ENCODE data around the gene OLA1.

Gene OLA1

GRCh38 chr2:174180165-174180724 is 68.1 kb downstream of the OLA1 start:
- H3K27me3 ChIP-seq (ENCODE audit: low read depth, low read length), result no peaks in the 10 kb centered on the region
- H3K27ac ChIP-seq (ENCODE audit: low read length), result no peak overlapping the region
- no peak overlapping the region for H3K4me3 ChIP-seq (ENCODE audit: low read depth in 1 of 2, low read length in 2 of 2)
- no peaks in the 10 kb centered on the region for H3K4me1 ChIP-seq (ENCODE audit: control insufficient read depth in 1 of 2, insufficient read depth in 2 of 2, low read length in 2 of 2)
- H3K36me3 ChIP-seq (ENCODE audit: control insufficient read depth in 1 of 2, insufficient read depth in 2 of 2, low read length in 2 of 2), result no peaks in the 10 kb centered on the region
- H3K9me3 ChIP-seq (ENCODE audit: control insufficient read depth in 1 of 2, low read length in 2 of 2), result peaks cover 0 to 4% of the 10 kb centered on the region in 2 donors

GRCh38 chr2:174177316-174177890 is 70.9 kb downstream of the OLA1 start:
- Histone ChIP-seq H3K36me3 (ENCODE audit: control insufficient read depth in 1 of 2, insufficient read depth in 2 of 2, low read length in 2 of 2) (peaks cover 0 to 12% of the 10 kb centered on the region in 2 donors), H3K4me1 (ENCODE audit: control insufficient read depth in 1 of 2, insufficient read depth in 2 of 2, low read length in 2 of 2) (no peaks in the 10 kb centered on the region), H3K9me3 (ENCODE audit: control insufficient read depth in 1 of 2, low read length in 2 of 2) (peaks cover 3 to 12% of the 10 kb centered on the region in 2 donors), H3K27me3 (ENCODE audit: low read depth, low read length) (no peaks in the 10 kb centered on the region), H3K4me3 (ENCODE audit: low read depth in 1 of 2, low read length in 2 of 2) (no peak overlapping the region), H3K27ac (ENCODE audit: low read length) (no peak overlapping the region)

- H3K36me3 ChIP-seq (ENCODE audit: control insufficient read depth in 1 of 2, insufficient read depth in 2 of 2, low read length in 2 of 2), result peaks cover 0 to 16% of the 10 kb centered on the region in 2 donors
- H3K9me3 ChIP-seq (ENCODE audit: control insufficient read depth in 1 of 2, low read length in 2 of 2), result peaks cover 3 to 13% of the 10 kb centered on the region in 2 donors
- H3K4me1 ChIP-seq (ENCODE audit: control insufficient read depth in 1 of 2, insufficient read depth in 2 of 2, low read length in 2 of 2), result no peaks in the 10 kb centered on the region
- H3K4me3 ChIP-seq (ENCODE audit: low read depth in 1 of 2, low read length in 2 of 2), result no peak overlapping the region
- no peak overlapping the region for H3K27ac ChIP-seq (ENCODE audit: low read length)
- H3K27me3 ChIP-seq (ENCODE audit: low read depth, low read length), result no peaks in the 10 kb centered on the region
Measured at GRCh38 chr2:174176898-174177297, 71.4 kb downstream of the OLA1 start.

- no peak overlapping the region for H3K27ac ChIP-seq (ENCODE audit: low read length)
- H3K36me3 ChIP-seq (ENCODE audit: control insufficient read depth in 1 of 2, insufficient read depth in 2 of 2, low read length in 2 of 2), result peaks cover 0 to 16% of the 10 kb centered on the region in 2 donors
- no peak overlapping the region for H3K4me3 ChIP-seq (ENCODE audit: low read depth in 1 of 2, low read length in 2 of 2)
- H3K4me1 ChIP-seq (ENCODE audit: control insufficient read depth in 1 of 2, insufficient read depth in 2 of 2, low read length in 2 of 2), result no peaks in the 10 kb centered on the region
- H3K9me3 ChIP-seq (ENCODE audit: control insufficient read depth in 1 of 2, low read length in 2 of 2), result peaks cover 3 to 19% of the 10 kb centered on the region in 2 donors
- H3K27me3 ChIP-seq (ENCODE audit: low read depth, low read length), result no peaks in the 10 kb centered on the region
Measured at GRCh38 chr2:174174741-174175140, 73.6 kb downstream of the OLA1 start.

GRCh38 chr2:174172802-174173355 is 75.5 kb downstream of the OLA1 start:
- Histone ChIP-seq H3K27me3 (ENCODE audit: low read depth, low read length) (no peaks in the 10 kb centered on the region), H3K36me3 (ENCODE audit: control insufficient read depth in 1 of 2, insufficient read depth in 2 of 2, low read length in 2 of 2) (peaks cover 0 to 16% of the 10 kb centered on the region in 2 donors), H3K4me1 (ENCODE audit: control insufficient read depth in 1 of 2, insufficient read depth in 2 of 2, low read length in 2 of 2) (no peaks in the 10 kb centered on the region), H3K9me3 (ENCODE audit: control insufficient read depth in 1 of 2, low read length in 2 of 2) (peaks cover 3 to 29% of the 10 kb centered on the region in 2 donors), H3K4me3 (ENCODE audit: low read depth in 1 of 2, low read length in 2 of 2) (no peak overlapping the region), H3K27ac (ENCODE audit: low read length) (no peak overlapping the region)

GRCh38 chr2:174171686-174172445 is 76.5 kb downstream of the OLA1 start:
- H3K4me3 ChIP-seq (ENCODE audit: low read depth in 1 of 2, low read length in 2 of 2), result no peak overlapping the region
- H3K36me3 ChIP-seq (ENCODE audit: control insufficient read depth in 1 of 2, insufficient read depth in 2 of 2, low read length in 2 of 2), result peaks cover 0 to 16% of the 10 kb centered on the region in 2 donors
- no peaks in the 10 kb centered on the region for H3K4me1 ChIP-seq (ENCODE audit: control insufficient read depth in 1 of 2, insufficient read depth in 2 of 2, low read length in 2 of 2)
- H3K27me3 ChIP-seq (ENCODE audit: low read depth, low read length), result no peaks in the 10 kb centered on the region
- H3K27ac ChIP-seq (ENCODE audit: low read length), result no peak overlapping the region
- peaks cover 3 to 29% of the 10 kb centered on the region in 2 donors for H3K9me3 ChIP-seq (ENCODE audit: control insufficient read depth in 1 of 2, low read length in 2 of 2)

DNA sequence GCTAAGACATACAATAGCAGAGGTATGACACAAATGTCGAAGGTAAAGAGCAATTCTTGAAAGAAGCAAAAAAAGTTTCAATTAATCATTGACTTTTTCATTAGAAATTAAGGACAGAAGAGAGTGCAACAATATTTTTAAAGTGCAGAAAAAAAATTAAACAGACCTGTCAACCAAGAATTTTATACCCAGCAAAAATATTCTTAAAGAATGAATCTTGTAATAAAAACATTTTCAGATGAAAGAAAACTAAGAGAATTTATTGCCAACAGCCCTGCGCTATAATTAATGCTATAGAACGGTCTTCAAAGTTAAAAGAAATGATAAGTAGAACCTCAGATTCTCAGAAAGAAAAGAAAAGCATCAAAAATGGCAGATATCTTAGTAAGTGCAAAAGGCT is 79.0 kb downstream of the OLA1 start:
- H3K27ac ChIP-seq (ENCODE audit: low read length), result no peak overlapping the region
- H3K9me3 ChIP-seq (ENCODE audit: control insufficient read depth in 1 of 2, low read length in 2 of 2), result peaks cover 3 to 24% of the 10 kb centered on the region in 2 donors

DNA sequence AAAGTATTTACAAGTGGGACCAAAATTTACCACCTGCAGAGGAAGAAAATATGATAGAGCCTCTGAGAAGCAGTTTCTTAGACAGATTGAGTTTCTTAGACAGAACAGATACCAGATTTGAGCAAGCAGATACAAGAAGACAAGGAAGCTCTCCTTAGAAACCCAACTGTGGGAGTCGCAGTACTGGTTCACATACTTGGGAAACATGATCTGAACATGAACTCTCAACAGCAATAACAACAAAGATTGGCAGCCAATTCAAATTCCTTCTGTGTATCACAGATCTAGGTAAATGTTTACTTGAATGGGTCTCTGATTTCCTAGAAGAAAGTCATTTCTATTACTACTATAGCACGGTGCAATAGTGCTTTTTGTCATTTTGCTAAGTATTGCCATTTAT is 82.1 kb downstream of the OLA1 start:
- H3K9me3 ChIP-seq (ENCODE audit: control insufficient read depth in 1 of 2, low read length in 2 of 2), result peaks cover 0 to 16% of the 10 kb centered on the region in 2 donors
- no peak overlapping the region for H3K27ac ChIP-seq (ENCODE audit: low read length)
- H3K4me1 ChIP-seq (ENCODE audit: control insufficient read depth in 1 of 2, insufficient read depth in 2 of 2, low read length in 2 of 2), result no peaks in the 10 kb centered on the region
- H3K4me3 ChIP-seq (ENCODE audit: low read depth in 1 of 2, low read length in 2 of 2), result no peak overlapping the region
- H3K36me3 ChIP-seq (ENCODE audit: control insufficient read depth in 1 of 2, insufficient read depth in 2 of 2, low read length in 2 of 2), result no peaks in the 10 kb centered on the region
- H3K27me3 ChIP-seq (ENCODE audit: low read depth, low read length), result no peaks in the 10 kb centered on the region

More for the DNA sequence above, 79.0 kb downstream of the OLA1 start:
- H3K36me3 ChIP-seq (ENCODE audit: control insufficient read depth in 1 of 2, insufficient read depth in 2 of 2, low read length in 2 of 2), result peaks cover 0 to 12% of the 10 kb centered on the region in 2 donors
- H3K4me3 ChIP-seq (ENCODE audit: low read depth in 1 of 2, low read length in 2 of 2), result no peak overlapping the region
- H3K4me1 ChIP-seq (ENCODE audit: control insufficient read depth in 1 of 2, insufficient read depth in 2 of 2, low read length in 2 of 2), result no peaks in the 10 kb centered on the region
- H3K27me3 ChIP-seq (ENCODE audit: low read depth, low read length), result no peaks in the 10 kb centered on the region

GRCh38 chr2:174161490-174161889 is 86.8 kb downstream of the OLA1 start:
- H3K4me1 ChIP-seq (ENCODE audit: control insufficient read depth in 1 of 2, insufficient read depth in 2 of 2, low read length in 2 of 2), result no peaks in the 10 kb centered on the region
- H3K36me3 ChIP-seq (ENCODE audit: control insufficient read depth in 1 of 2, insufficient read depth in 2 of 2, low read length in 2 of 2), result no peaks in the 10 kb centered on the region
- H3K27me3 ChIP-seq (ENCODE audit: low read depth, low read length), result no peaks in the 10 kb centered on the region
- no peak overlapping the region for H3K27ac ChIP-seq (ENCODE audit: low read length)
- H3K4me3 ChIP-seq (ENCODE audit: low read depth in 1 of 2, low read length in 2 of 2), result no peak overlapping the region
- H3K9me3 ChIP-seq (ENCODE audit: control insufficient read depth in 1 of 2, low read length in 2 of 2), result no peaks in the 10 kb centered on the region

- H3K9me3 ChIP-seq (ENCODE audit: control insufficient read depth in 1 of 2, low read length in 2 of 2), result no peaks in the 10 kb centered on the region
- no peak overlapping the region for H3K4me3 ChIP-seq (ENCODE audit: low read depth in 1 of 2, low read length in 2 of 2)
- H3K4me1 ChIP-seq (ENCODE audit: control insufficient read depth in 1 of 2, insufficient read depth in 2 of 2, low read length in 2 of 2), result no peaks in the 10 kb centered on the region
- H3K27me3 ChIP-seq (ENCODE audit: low read depth, low read length), result no peaks in the 10 kb centered on the region
- no peak overlapping the region for H3K27ac ChIP-seq (ENCODE audit: low read length)
- H3K36me3 ChIP-seq (ENCODE audit: control insufficient read depth in 1 of 2, insufficient read depth in 2 of 2, low read length in 2 of 2), result no peaks in the 10 kb centered on the region
Measured at GRCh38 chr2:174158003-174158402, 90.3 kb downstream of the OLA1 start.

- Histone ChIP-seq H3K36me3 (ENCODE audit: control insufficient read depth in 1 of 2, insufficient read depth in 2 of 2, low read length in 2 of 2) (no peaks in the 10 kb centered on the region), H3K4me1 (ENCODE audit: control insufficient read depth in 1 of 2, insufficient read depth in 2 of 2, low read length in 2 of 2) (no peaks in the 10 kb centered on the region), H3K9me3 (ENCODE audit: control insufficient read depth in 1 of 2, low read length in 2 of 2) (no peaks in the 10 kb centered on the region), H3K27me3 (ENCODE audit: low read depth, low read length) (no peaks in the 10 kb centered on the region), H3K4me3 (ENCODE audit: low read depth in 1 of 2, low read length in 2 of 2) (no peak overlapping the region), H3K27ac (ENCODE audit: low read length) (no peak overlapping the region)
Measured at GRCh38 chr2:174157053-174157452, 91.3 kb downstream of the OLA1 start.
